ENCODE data around the gene SLC9A9.

Gene SLC9A9

GRCh38 chr3:143707848-143708247 is 140.4 kb downstream of the SLC9A9 start:
- no peaks in the 10 kb centered on the region for H3K9me3 ChIP-seq (ENCODE audit: insufficient read depth, low read depth, low read length)
- H4K8ac ChIP-seq (ENCODE audit: low read depth, low read length): no peak overlapping the region
- H3K23ac ChIP-seq (ENCODE audit: low read length): no peak overlapping the region
- no peak overlapping the region for H3K18ac ChIP-seq (ENCODE audit: low read length)
- no peak overlapping the region for H3K27ac ChIP-seq (ENCODE audit: low read depth, low read length)
- no peak overlapping the region for H2AK5ac ChIP-seq (ENCODE audit: low read length)
- H3K4ac ChIP-seq (ENCODE audit: low read depth, low read length): no peak overlapping the region
- no peak overlapping the region for H2BK12ac ChIP-seq (ENCODE audit: low read length)
- H2BK120ac ChIP-seq (ENCODE audit: insufficient read depth, low read length, poor library complexity): no peak overlapping the region
- no peak overlapping the region for H2BK5ac ChIP-seq (ENCODE audit: low read depth, low read length, poor library complexity)
- H4K91ac ChIP-seq (ENCODE audit: low read depth, low read length): no peak overlapping the region
- no CpG with 5 or more reads among the region's 1 CpG for WGBS (ENCODE audit: extremely low coverage, insufficient coverage, insufficient read length)
- no peaks in the 10 kb centered on the region for H3K36me3 ChIP-seq (ENCODE audit: control insufficient read depth in 1 of 2, insufficient read depth in 2 of 2, low read length in 2 of 2)
- H3K9ac ChIP-seq (ENCODE audit: low read length): no peak overlapping the region
- no peaks in the 10 kb centered on the region for H3K79me2 ChIP-seq (ENCODE audit: control insufficient read depth, insufficient read depth, low read length, poor library complexity)
- no peaks in the 10 kb centered on the region for H3K4me1 ChIP-seq (ENCODE audit: control insufficient read depth in 1 of 2, insufficient read depth in 2 of 2, low read length in 2 of 2)
- H3K79me1 ChIP-seq (ENCODE audit: low read length): no peaks in the 10 kb centered on the region
- H3K14ac ChIP-seq (ENCODE audit: low read length): no peak overlapping the region
- H2AFZ ChIP-seq (ENCODE audit: insufficient read depth, low read length, poor library complexity): no peak overlapping the region
- H3K4me3 ChIP-seq (ENCODE audit: low read depth, low read length): no peak overlapping the region
- no peaks in the 10 kb centered on the region for H3K27me3 ChIP-seq (ENCODE audit: insufficient read depth, low read length)
- H4K12ac ChIP-seq (ENCODE audit: low read depth, low read length): no peak overlapping the region
- H3K4me2 ChIP-seq (ENCODE audit: low read length): no peak overlapping the region
- no peak for DNase-seq

- H3K4me3 ChIP-seq (ENCODE audit: low read depth, low read length): no peak overlapping the region
- no peak overlapping the region for H3K9ac ChIP-seq (ENCODE audit: low read length)
- no peaks in the 10 kb centered on the region for H3K9me3 ChIP-seq (ENCODE audit: insufficient read depth, low read depth, low read length)
- no peak overlapping the region for H3K18ac ChIP-seq (ENCODE audit: low read length)
- no peak overlapping the region for H4K91ac ChIP-seq (ENCODE audit: low read depth, low read length)
- H3K14ac ChIP-seq (ENCODE audit: low read length): no peak overlapping the region
- H3K4ac ChIP-seq (ENCODE audit: low read depth, low read length): no peak overlapping the region
- H3K27me3 ChIP-seq (ENCODE audit: insufficient read depth, low read length): no peaks in the 10 kb centered on the region
- no peak overlapping the region for H4K8ac ChIP-seq (ENCODE audit: low read depth, low read length)
- H2BK12ac ChIP-seq (ENCODE audit: low read length): no peak overlapping the region
- no peaks in the 10 kb centered on the region for H3K4me1 ChIP-seq (ENCODE audit: control insufficient read depth in 1 of 2, insufficient read depth in 2 of 2, low read length in 2 of 2)
- no peak overlapping the region for H2AK5ac ChIP-seq (ENCODE audit: low read length)
- no peak overlapping the region for H3K27ac ChIP-seq (ENCODE audit: low read depth, low read length)
- H4K12ac ChIP-seq (ENCODE audit: low read depth, low read length): no peak overlapping the region
- H3K4me2 ChIP-seq (ENCODE audit: low read length): no peak overlapping the region
- no peak overlapping the region for H3K23ac ChIP-seq (ENCODE audit: low read length)
- no peak overlapping the region for H2BK120ac ChIP-seq (ENCODE audit: insufficient read depth, low read length, poor library complexity)
- no CpG with 5 or more reads among the region's 1 CpG for WGBS (ENCODE audit: extremely low coverage, insufficient coverage, insufficient read length)
- H3K36me3 ChIP-seq (ENCODE audit: control insufficient read depth in 1 of 2, insufficient read depth in 2 of 2, low read length in 2 of 2): no peaks in the 10 kb centered on the region
- H3K79me1 ChIP-seq (ENCODE audit: low read length): no peaks in the 10 kb centered on the region
- no peak overlapping the region for H2BK5ac ChIP-seq (ENCODE audit: low read depth, low read length, poor library complexity)
- no peaks in the 10 kb centered on the region for H3K79me2 ChIP-seq (ENCODE audit: control insufficient read depth, insufficient read depth, low read length, poor library complexity)
- no peak for DNase-seq
- no peak overlapping the region for H2AFZ ChIP-seq (ENCODE audit: insufficient read depth, low read length, poor library complexity)
Measured at GRCh38 chr3:143700431-143700975, 147.8 kb downstream of the SLC9A9 start.

GRCh38 chr3:143699424-143699823 is 148.8 kb downstream of the SLC9A9 start:
- no peak overlapping the region for H2AK5ac ChIP-seq (ENCODE audit: low read length)
- H3K18ac ChIP-seq (ENCODE audit: low read length): no peak overlapping the region
- no peak overlapping the region for H3K27ac ChIP-seq (ENCODE audit: low read depth, low read length)
- no peak overlapping the region for H2BK12ac ChIP-seq (ENCODE audit: low read length)
- no peaks in the 10 kb centered on the region for H3K9me3 ChIP-seq (ENCODE audit: insufficient read depth, low read depth, low read length)
- H3K4ac ChIP-seq (ENCODE audit: low read depth, low read length): no peak overlapping the region
- H3K14ac ChIP-seq (ENCODE audit: low read length): no peak overlapping the region
- no peaks in the 10 kb centered on the region for H3K27me3 ChIP-seq (ENCODE audit: insufficient read depth, low read length)
- H4K8ac ChIP-seq (ENCODE audit: low read depth, low read length): no peak overlapping the region
- no peak overlapping the region for H3K23ac ChIP-seq (ENCODE audit: low read length)
- no peak overlapping the region for H3K4me3 ChIP-seq (ENCODE audit: low read depth, low read length)
- H3K79me2 ChIP-seq (ENCODE audit: control insufficient read depth, insufficient read depth, low read length, poor library complexity): no peaks in the 10 kb centered on the region
- no peak overlapping the region for H3K4me2 ChIP-seq (ENCODE audit: low read length)
- no peak overlapping the region for H4K91ac ChIP-seq (ENCODE audit: low read depth, low read length)
- H3K36me3 ChIP-seq (ENCODE audit: control insufficient read depth in 1 of 2, insufficient read depth in 2 of 2, low read length in 2 of 2): no peaks in the 10 kb centered on the region
- H3K4me1 ChIP-seq (ENCODE audit: control insufficient read depth in 1 of 2, insufficient read depth in 2 of 2, low read length in 2 of 2): no peaks in the 10 kb centered on the region
- no peak overlapping the region for H4K12ac ChIP-seq (ENCODE audit: low read depth, low read length)
- no peak overlapping the region for H3K9ac ChIP-seq (ENCODE audit: low read length)
- H2BK5ac ChIP-seq (ENCODE audit: low read depth, low read length, poor library complexity): no peak overlapping the region
- no peak for DNase-seq
- no peaks in the 10 kb centered on the region for H3K79me1 ChIP-seq (ENCODE audit: low read length)
- WGBS (ENCODE audit: extremely low coverage, insufficient coverage, insufficient read length): no CpG with 5 or more reads among the region's 3 CpGs
- no peak overlapping the region for H2BK120ac ChIP-seq (ENCODE audit: insufficient read depth, low read length, poor library complexity)
- H2AFZ ChIP-seq (ENCODE audit: insufficient read depth, low read length, poor library complexity): no peak overlapping the region

- Histone ChIP-seq H3K23ac (ENCODE audit: low read length) (no peak overlapping the region), H4K8ac (ENCODE audit: low read depth, low read length) (no peak overlapping the region), H3K4me1 (ENCODE audit: control insufficient read depth in 1 of 2, insufficient read depth in 2 of 2, low read length in 2 of 2) (no peaks in the 10 kb centered on the region), H2AFZ (ENCODE audit: insufficient read depth, low read length, poor library complexity) (no peak overlapping the region), H3K4me3 (ENCODE audit: low read depth, low read length) (no peak overlapping the region), H4K91ac (ENCODE audit: low read depth, low read length) (no peak overlapping the region), H2BK12ac (ENCODE audit: low read length) (no peak overlapping the region), H2BK5ac (ENCODE audit: low read depth, low read length, poor library complexity) (no peak overlapping the region), H4K12ac (ENCODE audit: low read depth, low read length) (no peak overlapping the region), H3K4me2 (ENCODE audit: low read length) (no peak overlapping the region), H3K18ac (ENCODE audit: low read length) (no peak overlapping the region), H3K14ac (ENCODE audit: low read length) (no peak overlapping the region), H3K79me1 (ENCODE audit: low read length) (no peaks in the 10 kb centered on the region), H2BK120ac (ENCODE audit: insufficient read depth, low read length, poor library complexity) (no peak overlapping the region), H3K9ac (ENCODE audit: low read length) (no peak overlapping the region), H3K36me3 (ENCODE audit: control insufficient read depth in 1 of 2, insufficient read depth in 2 of 2, low read length in 2 of 2) (no peaks in the 10 kb centered on the region), H3K27ac (ENCODE audit: low read depth, low read length) (no peak overlapping the region), H3K27me3 (ENCODE audit: insufficient read depth, low read length) (no peaks in the 10 kb centered on the region), H2AK5ac (ENCODE audit: low read length) (no peak overlapping the region), H3K4ac (ENCODE audit: low read depth, low read length) (no peak overlapping the region), H3K79me2 (ENCODE audit: control insufficient read depth, insufficient read depth, low read length, poor library complexity) (no peaks in the 10 kb centered on the region), H3K9me3 (ENCODE audit: insufficient read depth, low read depth, low read length) (no peaks in the 10 kb centered on the region)
- no CpG with 5 or more reads among the region's 3 CpGs for WGBS (ENCODE audit: extremely low coverage, insufficient coverage, insufficient read length)
- DNase-seq: no peak
Measured at GRCh38 chr3:143698682-143699303, 149.5 kb downstream of the SLC9A9 start.
